DND-41 (cell line): ENCODE measurements around the gene EGR1.
"Not testable (repeated sequence)": the region's sequence is repeated elsewhere in the genome, so short reads cannot be mapped to it uniquely, and the experiment has no call there.

ENCODE experiments used
- ATAC-seq: fragments of 200-7000 bp; cut with Tn5 transposase; 3 replicates; pipeline ENCODE4 v1.9.1; 2021; ENCODE audit warnings: low read depth; ENCODE audit not compliant: insufficient read depth
- DNase-seq: peaks from one replicate; pipeline ENCODE4 v3.0.0-alpha.2; 2020
- H2AFZ ChIP-seq: 2 replicates; pipeline ENCODE4 v1.6.0; 2012; ENCODE audit warnings: low read depth, low read length
- H3K27ac ChIP-seq: 2 replicates; pipeline ENCODE4 v1.5.1; 2012; ENCODE audit warnings: low read length, inconsistent platforms
- H3K27me3 ChIP-seq: fragments of 200-600 bp; sonication (generic); 2 replicates; pipeline ENCODE4 v1.6.0; 2012; ENCODE audit warnings: low read length, mild to moderate bottlenecking, inconsistent platforms; ENCODE audit not compliant: insufficient read depth, poor library complexity
- H3K36me3 ChIP-seq: 2 replicates; pipeline ENCODE4 v1.5.1; 2012; ENCODE audit warnings: low read length, inconsistent platforms; ENCODE audit not compliant: insufficient read depth
- H3K4me1 ChIP-seq: 2 replicates; pipeline ENCODE4 v1.5.1; 2012; ENCODE audit warnings: mild to moderate bottlenecking, low read length; ENCODE audit not compliant: insufficient read depth
- H3K4me2 ChIP-seq: 2 replicates; pipeline ENCODE4 v1.6.0; 2012; ENCODE audit warnings: mild to moderate bottlenecking, moderate library complexity, low read length, inconsistent platforms; ENCODE audit not compliant: insufficient read depth
- H3K4me3 ChIP-seq, 2 experiments: fragments of 200-600 bp in 1 of 2; shearing (Covaris generic) in 1 of 2; 2 replicates each; pipeline ENCODE4 v1.5.1; 2012 to 2016; ENCODE audit warnings: inconsistent platforms in 2 of 2, low read length in 2 of 2, mild to moderate bottlenecking in 2 of 2, low read depth in 1 of 2, moderate library complexity in 1 of 2
- H3K79me2 ChIP-seq: 2 replicates; pipeline ENCODE4 v1.6.0; 2012; ENCODE audit warnings: low read length, inconsistent platforms; ENCODE audit not compliant: insufficient read depth
- H3K9ac ChIP-seq: 2 replicates; pipeline ENCODE4 v1.6.0; 2012; ENCODE audit warnings: low read depth, mild to moderate bottlenecking, inconsistent platforms, low read length, moderate library complexity
- H3K9me3 ChIP-seq: 2 replicates; pipeline ENCODE4 v1.5.1; 2012; ENCODE audit warnings: low read length, moderate library complexity, mild to moderate bottlenecking, inconsistent platforms; ENCODE audit not compliant: insufficient read depth, severe bottlenecking
- H4K20me1 ChIP-seq: 2 replicates; pipeline ENCODE4 v1.6.0; 2012; ENCODE audit warnings: low read length; ENCODE audit not compliant: insufficient read depth
- EZH2 ChIP-seq: IDR thresholded peaks from 3 replicates; pipeline ENCODE4 v1.6.1; 2012; ENCODE audit warnings: borderline replicate concordance, low read depth, mild to moderate bottlenecking, moderate library complexity, low read length, inconsistent platforms; ENCODE audit not compliant: severe bottlenecking
- TF ChIP-seq, protein P1 (sequence below): IDR thresholded peaks from 2 replicates; pipeline ENCODE4 v1.5.1; 2012; ENCODE audit warnings: borderline replicate concordance, low read length, moderate library complexity, mild to moderate bottlenecking; ENCODE audit not compliant: poor library complexity, severe bottlenecking; ENCODE audit errors: extremely low read depth

EGR1 gene

DNA sequence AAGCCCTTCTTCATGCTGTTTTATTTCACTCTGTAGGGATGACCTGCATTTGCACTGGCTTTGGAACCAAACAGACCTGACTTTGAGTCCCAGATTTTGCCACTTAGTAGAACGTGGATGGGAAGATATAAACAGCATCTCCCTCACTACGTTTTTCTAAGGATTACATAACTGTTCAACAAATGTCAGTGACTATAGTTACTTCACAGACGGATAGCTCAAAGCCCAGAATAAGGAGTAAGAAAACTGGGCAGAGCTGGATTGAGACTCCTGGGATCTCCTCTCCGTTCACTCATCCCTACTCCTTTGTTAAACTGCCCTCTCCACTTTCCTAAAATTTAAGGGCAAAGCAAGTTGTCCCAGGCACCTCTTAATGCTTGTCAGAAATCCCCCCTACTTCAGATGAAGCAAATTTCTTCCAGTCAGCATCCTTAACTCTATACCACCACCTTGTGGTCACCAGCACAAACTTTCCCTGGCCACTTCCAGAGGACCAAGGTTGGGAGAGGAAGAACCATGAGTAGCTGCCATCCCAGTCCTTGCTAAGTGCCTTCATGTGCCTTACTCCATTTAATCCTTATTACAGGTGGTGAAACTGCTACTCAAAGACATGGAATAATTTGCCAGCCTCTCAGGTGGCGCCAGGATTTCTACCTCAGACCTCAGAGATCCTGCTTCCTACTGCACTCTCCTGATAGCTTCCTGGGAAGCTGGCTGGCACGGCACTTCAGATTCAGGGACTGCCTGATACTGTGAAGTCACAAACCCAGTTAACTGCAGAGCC, 38.4 kb downstream of the EGR1 start:
- no peak overlapping the region for H3K27ac ChIP-seq
- H3K4me2 ChIP-seq, result no peak overlapping the region
- H3K79me2 ChIP-seq, result no peaks in the 10 kb centered on the region
- peaks cover 20% of the 10 kb centered on the region for H3K36me3 ChIP-seq
- ATAC-seq (peak; percentile 83), DNase-seq (peak; percentile 48)
- no peak for TF ChIP-seq EZH2
- TF ChIP-seq, protein P1, sequence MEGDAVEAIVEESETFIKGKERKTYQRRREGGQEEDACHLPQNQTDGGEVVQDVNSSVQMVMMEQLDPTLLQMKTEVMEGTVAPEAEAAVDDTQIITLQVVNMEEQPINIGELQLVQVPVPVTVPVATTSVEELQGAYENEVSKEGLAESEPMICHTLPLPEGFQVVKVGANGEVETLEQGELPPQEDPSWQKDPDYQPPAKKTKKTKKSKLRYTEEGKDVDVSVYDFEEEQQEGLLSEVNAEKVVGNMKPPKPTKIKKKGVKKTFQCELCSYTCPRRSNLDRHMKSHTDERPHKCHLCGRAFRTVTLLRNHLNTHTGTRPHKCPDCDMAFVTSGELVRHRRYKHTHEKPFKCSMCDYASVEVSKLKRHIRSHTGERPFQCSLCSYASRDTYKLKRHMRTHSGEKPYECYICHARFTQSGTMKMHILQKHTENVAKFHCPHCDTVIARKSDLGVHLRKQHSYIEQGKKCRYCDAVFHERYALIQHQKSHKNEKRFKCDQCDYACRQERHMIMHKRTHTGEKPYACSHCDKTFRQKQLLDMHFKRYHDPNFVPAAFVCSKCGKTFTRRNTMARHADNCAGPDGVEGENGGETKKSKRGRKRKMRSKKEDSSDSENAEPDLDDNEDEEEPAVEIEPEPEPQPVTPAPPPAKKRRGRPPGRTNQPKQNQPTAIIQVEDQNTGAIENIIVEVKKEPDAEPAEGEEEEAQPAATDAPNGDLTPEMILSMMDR, result peak; percentile 90
- H3K27me3 ChIP-seq, result no peaks in the 10 kb centered on the region
- H2AFZ ChIP-seq, result no peak overlapping the region
- H3K4me3 ChIP-seq, result no peak overlapping the region
- H4K20me1 ChIP-seq, result peaks cover 10% of the 10 kb centered on the region; the same call in 1 of the 2 replicates
- no peaks in the 10 kb centered on the region for H3K4me1 ChIP-seq
- H3K9ac ChIP-seq, result no peak overlapping the region
- H3K9me3 ChIP-seq, result no peaks in the 10 kb centered on the region

DNA sequence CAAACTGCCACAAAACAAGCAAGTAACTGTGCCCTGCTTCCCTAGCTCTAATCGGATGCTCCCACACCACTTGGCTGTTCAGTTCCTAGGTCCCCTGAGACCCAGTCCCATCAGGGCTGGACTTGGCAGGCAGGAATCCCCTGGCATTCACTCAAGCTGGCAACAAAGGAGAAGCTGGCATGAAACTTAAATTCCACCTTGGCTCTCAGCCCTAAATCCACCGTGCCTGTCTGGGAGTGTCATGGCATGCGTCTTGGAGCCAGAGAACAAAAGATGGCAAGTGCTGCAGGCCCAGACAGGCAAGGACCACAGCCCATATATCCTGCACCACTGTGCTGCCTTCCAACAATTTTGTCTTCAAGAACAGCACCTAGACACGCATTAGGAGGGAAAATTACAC, 39.5 kb downstream of the EGR1 start:
- H3K4me2 ChIP-seq, result no peak overlapping the region
- no peak overlapping the region for H3K9ac ChIP-seq
- no peak overlapping the region for H3K4me3 ChIP-seq
- H3K9me3 ChIP-seq, result no peaks in the 10 kb centered on the region
- H3K27ac ChIP-seq, result no peak overlapping the region
- H3K79me2 ChIP-seq, result no peaks in the 10 kb centered on the region
- ATAC-seq, result 0 out of 3 replicates have a peak, but pooled peaks have one; percentile 6
- TF ChIP-seq EZH2, result no peak
- TF ChIP-seq, protein P1, result no peak
- H3K4me1 ChIP-seq, result no peaks in the 10 kb centered on the region
- H3K27me3 ChIP-seq, result no peaks in the 10 kb centered on the region
- H4K20me1 ChIP-seq, result peaks cover 12% of the 10 kb centered on the region; the same call in 1 of the 2 replicates
- peaks cover 30% of the 10 kb centered on the region for H3K36me3 ChIP-seq
- no peak for DNase-seq
- H2AFZ ChIP-seq, result no peak overlapping the region

DNA sequence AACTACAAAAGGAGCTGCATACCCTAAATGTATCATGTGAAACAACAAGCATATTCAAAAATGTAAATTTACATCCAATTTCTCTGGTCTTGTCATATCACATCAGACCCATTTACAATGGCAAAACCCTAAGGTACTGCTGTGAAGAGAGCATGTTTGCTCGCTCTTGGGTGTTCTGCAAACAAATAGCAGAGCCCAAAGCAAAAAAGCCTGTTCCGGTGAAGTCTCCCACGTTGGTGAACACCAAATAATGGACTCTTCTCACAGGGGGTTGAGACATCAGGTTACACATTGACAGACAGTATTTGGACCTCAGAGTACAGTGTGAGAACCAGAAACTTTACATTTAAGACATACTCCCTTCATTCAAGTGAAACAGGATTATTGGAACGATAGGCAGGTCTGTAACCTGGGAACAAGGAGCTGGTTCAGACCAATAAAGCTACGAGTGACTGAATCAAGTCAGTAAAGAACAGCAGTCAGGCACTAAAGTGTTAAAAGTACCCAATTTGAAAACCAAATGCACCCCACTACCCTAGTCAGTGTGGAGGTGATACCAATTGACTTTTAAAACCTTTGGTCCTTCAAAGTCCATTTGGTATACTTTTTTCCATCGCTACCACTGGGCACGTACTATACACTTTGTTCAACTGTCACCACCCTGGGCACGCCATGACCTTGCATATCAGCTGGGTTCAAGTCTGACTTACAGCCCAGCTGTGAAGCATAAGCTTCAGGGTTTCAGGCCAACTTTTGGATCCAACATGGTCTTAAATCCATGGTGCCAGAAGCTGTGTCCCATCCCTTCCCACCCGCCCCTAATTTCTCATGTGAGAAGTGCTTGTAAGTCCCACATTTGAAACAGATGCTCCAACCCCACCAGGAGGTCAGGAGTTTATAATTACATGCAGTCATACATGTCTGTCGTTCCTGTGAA, 41.4 kb downstream of the EGR1 start:
- no peak overlapping the region for H3K4me3 ChIP-seq
- H3K9me3 ChIP-seq, result no peaks in the 10 kb centered on the region
- H3K79me2 ChIP-seq, result no peaks in the 10 kb centered on the region
- peaks cover 47% of the 10 kb centered on the region for H3K36me3 ChIP-seq
- no peaks in the 10 kb centered on the region for H3K27me3 ChIP-seq
- no peak overlapping the region for H2AFZ ChIP-seq
- ATAC-seq (no peak), DNase-seq (no peak)
- H3K27ac ChIP-seq, result no peak overlapping the region
- H3K9ac ChIP-seq, result no peak overlapping the region
- no peak overlapping the region for H3K4me2 ChIP-seq
- H4K20me1 ChIP-seq, result peaks cover 12% of the 10 kb centered on the region; the same call in 1 of the 2 replicates
- no peaks in the 10 kb centered on the region for H3K4me1 ChIP-seq
- TF ChIP-seq, protein P1, result no peak
- no peak for TF ChIP-seq EZH2

DNA sequence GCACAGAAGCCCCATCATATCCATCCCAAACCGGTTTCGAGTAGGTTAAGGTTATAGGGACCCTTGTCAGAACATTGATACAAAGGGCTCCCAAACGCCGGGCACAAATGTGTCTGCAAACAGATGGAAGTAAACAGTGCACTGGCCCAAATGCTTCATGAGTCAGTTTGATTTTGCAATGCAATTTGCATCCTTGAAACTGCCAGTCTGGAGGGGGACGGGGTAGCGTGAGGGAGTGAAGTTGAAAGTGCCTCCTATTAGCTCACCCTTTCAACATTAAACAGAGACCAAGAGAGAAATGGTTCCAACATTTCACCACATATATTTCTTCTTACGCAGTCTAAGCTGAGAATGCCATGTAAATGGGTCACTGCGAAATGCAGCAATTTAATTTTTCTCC, 42.2 kb downstream of the EGR1 start:
- not testable (repeated sequence) for H3K9me3 ChIP-seq, DNase-seq, H3K9ac ChIP-seq, H3K4me2 ChIP-seq, H2AFZ ChIP-seq, H3K4me3 ChIP-seq, H3K4me1 ChIP-seq, ATAC-seq, H3K27me3 ChIP-seq, H3K79me2 ChIP-seq, H3K27ac ChIP-seq
- Histone ChIP-seq H3K36me3 (peaks cover 54% of the 10 kb centered on the region), H4K20me1 (peaks cover 12% of the 10 kb centered on the region; the same call in 1 of the 2 replicates)
